ENCODE data around the gene SLC23A1.
"Not testable (repeated sequence)": the region's sequence is repeated elsewhere in the genome, so short reads cannot be mapped to it uniquely, and the experiment has no call there.

GRCh38 chr5:139345442-139345841 lies 37.7 kb downstream of the SLC23A1 start:
- TF ChIP-seq EZH2 (IDR thresholded peaks at IDR 0.05; ENCODE audit: borderline replicate concordance, low read length); CTCF (IDR thresholded peaks at IDR 0.05; ENCODE audit: low read length): not testable (repeated sequence)
